Measurements from ENCODE around the gene RSPO3. TPM values are rescaled to one million over a fixed set of nuclear protein-coding genes. Genes with fewer than 3 reads are reported as not detected.

The RSPO3 gene
- total and polyA plus RNA-seq, 2 donors (not counting 1 experiment from before 2014, with no cell fraction given): 0.85 to 12.4 TPM

- Histone ChIP-seq H3K4me2 (ENCODE audit: extremely low read depth, insufficient read depth, low read length) (no peak overlapping the region), H3K27ac (ENCODE audit: insufficient read depth, low read length) (no peak overlapping the region), H3K4me3 (replicated peaks in 1 of 4; ENCODE audit: control extremely low read depth in 1 of 4, insufficient read depth in 1 of 4, low read depth in 3 of 4, low read length in 4 of 4) (no peak overlapping the region), H3K27me3 (ENCODE audit: control insufficient read depth, insufficient read depth, low read length) (peaks cover 19% of the 10 kb centered on the region), H3K9ac (ENCODE audit: insufficient read depth, low read length) (no peak overlapping the region), H3K79me2 (ENCODE audit: control insufficient read depth, insufficient read depth, low read length) (no peaks in the 10 kb centered on the region), H2AFZ (ENCODE audit: low read length) (no peak overlapping the region), H3K36me3 (ENCODE audit: control insufficient read depth, insufficient read depth, low read length) (no peaks in the 10 kb centered on the region), H4K20me1 (ENCODE audit: control insufficient read depth, extremely low read depth, insufficient read depth, low read length) (no peaks in the 10 kb centered on the region), H3K4me1 (ENCODE audit: control insufficient read depth, extremely low read depth, insufficient read depth, low read length) (peaks cover 2% of the 10 kb centered on the region), H3K9me3 (ENCODE audit: control insufficient read depth, insufficient read depth, low read depth, low read length) (no peaks in the 10 kb centered on the region)
- TF ChIP-seq EZH2 (IDR thresholded peaks at IDR 0.05; ENCODE audit: low read length, missing control alignments) (no peak), CTCF (conservative IDR thresholded peaks at IDR 0.05 in 1 of 2, IDR thresholded peaks at IDR 0.05 in 1 of 2; ENCODE audit: low read depth in 1 of 2, low read length in 2 of 2) (no peak)
- DNase-seq (ENCODE audit: low read depth in 2 of 2): no peak
These were observed 5.7 kb downstream of the RSPO3 start for GRCh38 chr6:127124172-127124571.

GRCh38 chr6:127124680-127125079 lies 6.2 kb downstream of the RSPO3 start:
- peaks cover 18% of the 10 kb centered on the region for H3K27me3 ChIP-seq (ENCODE audit: control insufficient read depth, insufficient read depth, low read length)
- H3K9ac ChIP-seq (ENCODE audit: insufficient read depth, low read length): no peak overlapping the region
- H3K4me3 ChIP-seq (replicated peaks in 1 of 4; ENCODE audit: control extremely low read depth in 1 of 4, insufficient read depth in 1 of 4, low read depth in 3 of 4, low read length in 4 of 4): no peak overlapping the region
- H3K36me3 ChIP-seq (ENCODE audit: control insufficient read depth, insufficient read depth, low read length): no peaks in the 10 kb centered on the region
- H3K27ac ChIP-seq (ENCODE audit: insufficient read depth, low read length): no peak overlapping the region
- TF ChIP-seq CTCF (conservative IDR thresholded peaks at IDR 0.05 in 1 of 2, IDR thresholded peaks at IDR 0.05 in 1 of 2; ENCODE audit: low read depth in 1 of 2, low read length in 2 of 2) (no peak), EZH2 (IDR thresholded peaks at IDR 0.05; ENCODE audit: low read length, missing control alignments) (no peak)
- peaks cover 2% of the 10 kb centered on the region for H3K4me1 ChIP-seq (ENCODE audit: control insufficient read depth, extremely low read depth, insufficient read depth, low read length)
- no peaks in the 10 kb centered on the region for H3K9me3 ChIP-seq (ENCODE audit: control insufficient read depth, insufficient read depth, low read depth, low read length)
- DNase-seq (ENCODE audit: low read depth in 2 of 2): no peak
- no peak overlapping the region for H3K4me2 ChIP-seq (ENCODE audit: extremely low read depth, insufficient read depth, low read length)
- no peaks in the 10 kb centered on the region for H3K79me2 ChIP-seq (ENCODE audit: control insufficient read depth, insufficient read depth, low read length)
- H2AFZ ChIP-seq (ENCODE audit: low read length): no peak overlapping the region
- no peaks in the 10 kb centered on the region for H4K20me1 ChIP-seq (ENCODE audit: control insufficient read depth, extremely low read depth, insufficient read depth, low read length)

GRCh38 chr6:127128066-127128465 lies 9.6 kb downstream of the RSPO3 start:
- no peaks in the 10 kb centered on the region for H3K36me3 ChIP-seq (ENCODE audit: control insufficient read depth, insufficient read depth, low read length)
- no peak for TF ChIP-seq EZH2 (IDR thresholded peaks at IDR 0.05; ENCODE audit: low read length, missing control alignments)
- TF ChIP-seq CTCF (conservative IDR thresholded peaks at IDR 0.05 in 1 of 2, IDR thresholded peaks at IDR 0.05 in 1 of 2; ENCODE audit: low read depth in 1 of 2, low read length in 2 of 2): no peak
- peaks cover 2% of the 10 kb centered on the region for H3K27me3 ChIP-seq (ENCODE audit: control insufficient read depth, insufficient read depth, low read length)
- no peaks in the 10 kb centered on the region for H3K4me1 ChIP-seq (ENCODE audit: control insufficient read depth, extremely low read depth, insufficient read depth, low read length)
- H2AFZ ChIP-seq (ENCODE audit: low read length): no peak overlapping the region
- no peak overlapping the region for H3K4me3 ChIP-seq (replicated peaks in 1 of 4; ENCODE audit: control extremely low read depth in 1 of 4, insufficient read depth in 1 of 4, low read depth in 3 of 4, low read length in 4 of 4)
- no peaks in the 10 kb centered on the region for H3K79me2 ChIP-seq (ENCODE audit: control insufficient read depth, insufficient read depth, low read length)
- H3K9me3 ChIP-seq (ENCODE audit: control insufficient read depth, insufficient read depth, low read depth, low read length): no peaks in the 10 kb centered on the region
- no peaks in the 10 kb centered on the region for H4K20me1 ChIP-seq (ENCODE audit: control insufficient read depth, extremely low read depth, insufficient read depth, low read length)
- no peak for DNase-seq (ENCODE audit: low read depth in 2 of 2)
- no peak overlapping the region for H3K9ac ChIP-seq (ENCODE audit: insufficient read depth, low read length)
- no peak overlapping the region for H3K4me2 ChIP-seq (ENCODE audit: extremely low read depth, insufficient read depth, low read length)
- no peak overlapping the region for H3K27ac ChIP-seq (ENCODE audit: insufficient read depth, low read length)
